Breast epithelium (tissue), 4 donors: ENCODE measurements around the gene STRIT1. TPM values are rescaled to one million over a fixed set of nuclear protein-coding genes. Genes with fewer than 3 reads are reported as not detected.

ENCODE experiments used
- DNase-seq, 2 donors: peaks; one replicate each; pipeline ENCODE4 v3.0.0-alpha.2; 2019; ENCODE audit warnings: low spot score in 2 of 2
- H3K27ac ChIP-seq, 2 donors: fragments of 200-600 bp; sonication (generic) in 1 of 2; one replicate each; pipeline ENCODE4 v1.5.1; 2016 to 2019; ENCODE audit warnings: mild to moderate bottlenecking in 1 of 2
- H3K27me3 ChIP-seq, 2 donors: fragments of 200-600 bp; sonication (generic) in 1 of 2; one replicate each; pipeline versions ENCODE4 v1.5.1 to v1.6.0; 2017 to 2019; ENCODE audit warnings: control low read depth in 1 of 2, mild to moderate bottlenecking in 1 of 2
- H3K36me3 ChIP-seq: fragments of 200-600 bp; one replicate; pipeline ENCODE4 v1.5.1; 2019
- H3K4me1 ChIP-seq, 2 donors: fragments of 200-600 bp; sonication (generic); one replicate each; pipeline ENCODE4 v1.5.1; 2016 to 2019; ENCODE audit warnings: control low read depth in 1 of 2
- H3K4me3 ChIP-seq, 3 donors: fragments of 200-600 bp; sonication (generic); 1 replicate in 2 of 3; 2 replicates in 1 of 3; pipeline ENCODE4 v1.5.1; 2016 to 2019; ENCODE audit warnings: mild to moderate bottlenecking in 3 of 3, moderate library complexity in 2 of 3
- H3K9me3 ChIP-seq, 2 donors: fragments of 200-600 bp; sonication (generic) in 1 of 2; one replicate each; pipeline ENCODE4 v1.5.1; 2016 to 2019; ENCODE audit warnings: control low read depth in 1 of 2
- POLR2A ChIP-seq: fragments of 450-650 bp; IDR thresholded peaks from one replicate; pipeline ENCODE4 v1.6.1; 2016; ENCODE audit warnings: antibody characterized with exemption, mild to moderate bottlenecking, moderate library complexity
- POLR2AphosphoS5 ChIP-seq, 3 donors: sonication (generic); formaldehyde crosslinking; IDR thresholded peaks; one replicate each; pipeline ENCODE4 v1.6.1; 2017; ENCODE audit warnings: antibody characterized with exemption in 3 of 3
- intact Hi-C: fragments of 100-400 bp; cut with DNase I; formaldehyde crosslinking; loops from one replicate; pipeline ENCODE4 v1.15.1; 2023; ENCODE audit warnings: low total_unique reads
- total RNA-seq, 3 donors: library from RNA; depleted of rRNA; stranded (reverse); fragments of >200 nt; gene quantifications; one replicate each; pipeline ENCODE4 v1.1.0, GENCODE V29; 2016
- TF ChIP-seq, protein P1 (sequence below), 3 donors: fragments of 450-650 bp; IDR thresholded peaks; one replicate each; pipeline ENCODE4 v1.5.1; 2016 to 2017; ENCODE audit warnings: antibody characterized with exemption in 3 of 3, mild to moderate bottlenecking in 3 of 3, moderate library complexity in 3 of 3

The STRIT1 gene
- total RNA-seq, 3 donors from 2014 or later = 0.32 TPM; not detected in 2

DNA sequence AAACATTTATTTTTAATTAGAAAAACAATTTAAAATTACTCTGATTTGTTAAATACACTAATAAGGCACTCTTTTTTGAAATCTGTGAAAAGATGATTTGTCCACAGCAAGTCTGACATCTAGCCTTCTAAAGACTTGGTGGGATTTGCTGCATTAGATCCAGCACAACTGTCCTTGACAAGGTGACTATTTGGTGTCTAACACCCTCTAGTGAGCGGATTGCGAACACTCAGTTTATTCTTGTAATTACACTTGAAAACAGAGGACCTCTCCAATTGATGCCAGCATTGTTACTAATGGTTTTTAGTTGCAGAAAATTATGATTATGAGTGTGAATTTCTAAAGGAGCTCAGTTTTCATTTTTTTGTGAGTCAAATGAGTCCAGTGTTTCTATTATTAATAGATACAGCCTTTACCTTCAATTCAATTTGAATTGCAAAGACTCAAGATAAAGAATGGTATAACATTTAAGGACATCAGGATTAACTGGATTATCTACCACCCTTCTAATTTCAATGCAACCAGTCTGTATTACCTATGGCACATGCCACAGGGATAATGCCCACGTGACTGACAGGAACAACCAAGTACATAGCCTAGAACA, 29.7 kb upstream of the STRIT1 start:
- Histone ChIP-seq H3K4me1 (no peaks in the 10 kb centered on the region), H3K4me3 (no peak overlapping the region), H3K27ac (no peak overlapping the region), H3K36me3 (no peaks in the 10 kb centered on the region), H3K27me3 (no peaks in the 10 kb centered on the region), H3K9me3 (no peaks in the 10 kb centered on the region)
- DNase-seq = no peak
- TF ChIP-seq POLR2A (no peak), POLR2AphosphoS5 (IDR thresholded peaks at IDR 0.05) (no peak)
- TF ChIP-seq, protein P1, sequence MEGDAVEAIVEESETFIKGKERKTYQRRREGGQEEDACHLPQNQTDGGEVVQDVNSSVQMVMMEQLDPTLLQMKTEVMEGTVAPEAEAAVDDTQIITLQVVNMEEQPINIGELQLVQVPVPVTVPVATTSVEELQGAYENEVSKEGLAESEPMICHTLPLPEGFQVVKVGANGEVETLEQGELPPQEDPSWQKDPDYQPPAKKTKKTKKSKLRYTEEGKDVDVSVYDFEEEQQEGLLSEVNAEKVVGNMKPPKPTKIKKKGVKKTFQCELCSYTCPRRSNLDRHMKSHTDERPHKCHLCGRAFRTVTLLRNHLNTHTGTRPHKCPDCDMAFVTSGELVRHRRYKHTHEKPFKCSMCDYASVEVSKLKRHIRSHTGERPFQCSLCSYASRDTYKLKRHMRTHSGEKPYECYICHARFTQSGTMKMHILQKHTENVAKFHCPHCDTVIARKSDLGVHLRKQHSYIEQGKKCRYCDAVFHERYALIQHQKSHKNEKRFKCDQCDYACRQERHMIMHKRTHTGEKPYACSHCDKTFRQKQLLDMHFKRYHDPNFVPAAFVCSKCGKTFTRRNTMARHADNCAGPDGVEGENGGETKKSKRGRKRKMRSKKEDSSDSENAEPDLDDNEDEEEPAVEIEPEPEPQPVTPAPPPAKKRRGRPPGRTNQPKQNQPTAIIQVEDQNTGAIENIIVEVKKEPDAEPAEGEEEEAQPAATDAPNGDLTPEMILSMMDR (IDR thresholded peaks at IDR 0.05) = peak; percentile 29 to 58 (median 52)
- intact Hi-C loops = no loop called here

DNA sequence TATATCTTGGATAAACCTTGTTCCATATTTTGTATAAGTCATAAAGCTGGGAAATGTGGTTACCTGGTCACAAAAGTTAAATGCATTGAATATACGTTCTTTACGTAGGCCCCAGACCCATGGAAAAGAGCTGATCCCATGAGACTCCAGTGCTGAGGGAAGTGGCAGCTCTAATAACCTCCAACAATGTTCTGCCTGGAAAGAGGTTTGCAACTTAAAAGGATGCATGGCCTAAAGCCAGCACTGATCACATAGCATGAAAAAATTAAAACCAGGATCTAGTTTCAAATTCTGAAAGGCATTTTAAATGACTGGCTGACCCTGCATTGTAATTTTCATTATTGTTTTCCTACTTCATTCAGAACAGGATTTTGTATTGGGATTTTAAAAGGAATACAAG, 27.9 kb upstream of the STRIT1 start:
- H3K36me3 ChIP-seq = no peaks in the 10 kb centered on the region

DNA sequence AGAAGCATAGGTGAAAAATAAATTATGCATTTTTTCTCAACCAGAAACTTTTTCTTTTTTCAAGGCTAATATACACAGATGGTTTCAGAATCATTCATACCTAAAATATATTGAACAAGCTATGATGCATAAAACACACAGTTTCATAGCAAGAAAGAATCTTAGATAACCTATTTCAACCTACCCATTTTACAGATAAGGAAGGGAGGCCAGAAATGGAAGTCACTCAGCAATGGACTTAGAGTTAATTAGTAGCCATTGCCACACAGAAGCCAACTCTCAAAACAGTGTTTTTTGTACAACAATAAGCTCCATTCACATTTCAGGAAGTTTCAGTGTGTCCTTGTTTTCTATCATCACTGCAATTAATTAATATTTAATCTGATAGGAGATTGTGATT, 27.5 kb upstream of the STRIT1 start:
- Histone ChIP-seq H3K36me3 (no peaks in the 10 kb centered on the region), H3K4me3 (no peak overlapping the region), H3K27ac (no peak overlapping the region), H3K27me3 (no peaks in the 10 kb centered on the region), H3K9me3 (no peaks in the 10 kb centered on the region), H3K4me1 (no peaks in the 10 kb centered on the region)
- no peak for DNase-seq
- intact Hi-C loops = no loop called here
- TF ChIP-seq POLR2A = no peak

More for the DNA sequence above, 27.9 kb upstream of the STRIT1 start:
- H3K27ac ChIP-seq = no peak overlapping the region
- DNase-seq = no peak
- no peaks in the 10 kb centered on the region for H3K9me3 ChIP-seq
- no peaks in the 10 kb centered on the region for H3K27me3 ChIP-seq
- no peak overlapping the region for H3K4me3 ChIP-seq
- TF ChIP-seq, protein P1 (IDR thresholded peaks at IDR 0.05) = no peak
- TF ChIP-seq POLR2AphosphoS5 (IDR thresholded peaks at IDR 0.05) = no peak
- no peak for TF ChIP-seq POLR2A
- H3K4me1 ChIP-seq = no peaks in the 10 kb centered on the region
- intact Hi-C loops = no loop called here

DNA sequence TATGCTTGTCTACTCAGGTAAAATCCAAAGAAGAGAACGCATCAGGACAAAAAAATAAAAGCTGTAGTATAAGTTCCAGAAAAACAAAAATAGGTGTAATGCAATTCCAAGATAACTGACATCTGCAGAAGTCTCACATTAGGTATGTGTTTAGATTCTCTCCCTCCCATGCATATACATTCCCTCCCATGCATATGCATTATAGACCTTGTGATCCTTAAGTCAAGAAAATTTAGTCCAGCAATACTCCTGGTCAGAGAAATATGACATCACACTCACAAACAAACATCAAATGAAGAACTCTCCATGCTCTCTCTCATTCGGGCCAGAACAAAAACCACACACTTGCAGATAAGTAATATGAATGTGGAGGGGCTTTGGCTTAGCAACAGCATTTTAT, 25.3 kb upstream of the STRIT1 start:
- H3K36me3 ChIP-seq = no peaks in the 10 kb centered on the region
- no peak overlapping the region for H3K27ac ChIP-seq
- intact Hi-C loops = no loop called here
- no peak overlapping the region for H3K4me3 ChIP-seq
- H3K27me3 ChIP-seq = no peaks in the 10 kb centered on the region
- H3K9me3 ChIP-seq = no peaks in the 10 kb centered on the region
- H3K4me1 ChIP-seq = no peaks in the 10 kb centered on the region
- DNase-seq = no peak
- TF ChIP-seq, protein P1 (IDR thresholded peaks at IDR 0.05) = no peak
- TF ChIP-seq POLR2A = no peak
- TF ChIP-seq POLR2AphosphoS5 (IDR thresholded peaks at IDR 0.05) = no peak

DNA sequence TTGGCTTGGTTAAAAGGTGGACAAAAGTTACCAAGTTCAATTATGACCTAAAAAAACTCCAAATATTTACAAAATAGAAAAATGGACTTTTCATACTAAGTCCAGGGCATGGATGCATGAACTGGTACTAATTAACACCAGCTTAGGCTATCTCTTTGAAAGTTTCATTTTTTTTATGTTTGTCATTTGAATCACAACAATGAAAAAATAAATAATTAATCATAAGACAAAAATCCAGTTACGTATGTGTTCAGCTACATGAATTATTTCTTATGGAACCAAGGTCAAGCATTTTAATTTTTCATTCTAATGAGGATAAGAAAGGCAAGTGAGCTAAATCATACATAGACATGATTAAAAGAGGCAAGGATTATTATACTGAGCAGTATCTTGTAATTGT, 23.7 kb upstream of the STRIT1 start:
- no peaks in the 10 kb centered on the region for H3K9me3 ChIP-seq
- no peaks in the 10 kb centered on the region for H3K36me3 ChIP-seq
- H3K27me3 ChIP-seq = no peaks in the 10 kb centered on the region
- intact Hi-C loops = no loop called here
- H3K27ac ChIP-seq = no peak overlapping the region
- no peak for DNase-seq
- TF ChIP-seq POLR2A (no peak), POLR2AphosphoS5 (IDR thresholded peaks at IDR 0.05) (no peak)
- TF ChIP-seq, protein P1 (IDR thresholded peaks at IDR 0.05) = no peak
- H3K4me3 ChIP-seq = no peak overlapping the region
- no peaks in the 10 kb centered on the region for H3K4me1 ChIP-seq

DNA sequence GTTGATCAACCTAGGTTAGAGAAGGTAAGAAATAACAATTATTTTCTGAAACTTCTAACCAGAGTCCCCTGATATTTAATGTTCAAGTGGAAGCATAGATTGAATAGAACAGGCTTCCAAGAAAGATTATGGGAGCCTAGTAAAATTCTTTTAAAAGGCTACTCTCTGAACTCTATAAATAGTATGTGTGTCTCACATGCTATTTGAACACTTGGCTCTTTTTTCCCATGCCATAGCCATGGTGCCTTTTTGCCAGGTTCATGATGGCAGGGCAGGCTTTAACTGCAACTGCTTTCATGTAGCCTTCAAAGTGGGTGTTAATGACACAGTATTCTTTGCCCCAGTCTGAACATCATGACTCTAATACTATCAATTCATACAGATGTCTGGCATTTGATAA, 22.9 kb upstream of the STRIT1 start:
- Histone ChIP-seq H3K9me3 (no peaks in the 10 kb centered on the region), H3K36me3 (no peaks in the 10 kb centered on the region), H3K27me3 (no peaks in the 10 kb centered on the region), H3K4me1 (no peaks in the 10 kb centered on the region), H3K4me3 (no peak overlapping the region), H3K27ac (no peak overlapping the region)
- TF ChIP-seq, protein P1 (IDR thresholded peaks at IDR 0.05) = no peak
- no peak for TF ChIP-seq POLR2AphosphoS5 (IDR thresholded peaks at IDR 0.05)
- no peak for TF ChIP-seq POLR2A
- no peak for DNase-seq
- intact Hi-C loops = no loop called here
